Cerebellar nuclear complex (tissue), 1 donor: ENCODE results near the gene CAMTA1.
A peak's percentile ranks its signal among the peaks of the same experiment; 100 is the strongest.

ENCODE experiments used
- DNase-seq, 2 experiments: peaks; one replicate each; lab custom pipeline; 2025; lab: John Stamatoyannopoulos, UW

CAMTA1 gene

GRCh38 chr1:7616076-7616832, 831.0 kb downstream of the CAMTA1 start:
- no peak for DNase-seq

GRCh38 chr1:7616953-7617352, 831.7 kb downstream of the CAMTA1 start:
- DNase-seq = no peak

DNA sequence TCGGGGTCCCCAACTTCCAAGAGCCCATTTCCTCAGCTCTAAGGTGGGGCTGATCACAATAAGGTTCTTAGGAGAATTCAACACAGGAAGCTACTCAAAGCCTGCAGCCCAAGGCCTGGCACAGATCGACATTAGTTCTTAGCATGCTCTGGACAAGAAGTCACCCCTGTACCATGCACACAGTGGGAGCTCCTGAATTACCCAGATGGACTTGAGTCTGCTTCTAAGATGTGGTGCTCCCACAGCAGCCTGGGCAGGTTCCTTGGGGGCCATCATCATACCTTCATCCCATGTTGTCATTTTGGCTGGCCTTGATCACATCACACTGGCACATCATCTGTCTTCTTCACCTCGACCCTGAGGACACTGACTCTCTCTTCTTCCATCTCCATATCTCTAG, 832.6 kb downstream of the CAMTA1 start:
- DNase-seq = no peak

- DNase-seq = no peak
Observed at GRCh38 chr1:7620196-7620595, 834.9 kb downstream of the CAMTA1 start.

GRCh38 chr1:7621334-7622219, 836.3 kb downstream of the CAMTA1 start:
- DNase-seq = no peak

DNA sequence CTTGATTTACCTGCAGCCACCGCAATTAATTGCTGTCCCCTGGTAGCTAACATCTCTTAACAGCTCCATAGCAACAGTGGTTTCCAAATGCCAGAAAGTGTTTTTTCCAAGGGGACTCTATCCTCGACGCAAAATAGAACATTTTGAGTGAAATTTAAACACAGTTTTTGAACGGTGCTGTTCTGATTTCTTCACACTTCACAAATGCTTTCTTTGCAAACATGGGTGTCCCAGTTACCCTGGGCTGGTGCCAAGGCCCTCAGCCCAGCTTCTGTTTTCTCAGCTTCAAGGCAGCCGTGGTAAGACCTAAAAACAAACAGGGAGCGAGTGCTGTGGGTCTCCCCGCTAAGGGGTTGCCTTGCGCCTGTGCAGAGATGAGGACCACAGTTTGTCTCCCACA, 838.6 kb downstream of the CAMTA1 start:
- no peak for DNase-seq

DNA sequence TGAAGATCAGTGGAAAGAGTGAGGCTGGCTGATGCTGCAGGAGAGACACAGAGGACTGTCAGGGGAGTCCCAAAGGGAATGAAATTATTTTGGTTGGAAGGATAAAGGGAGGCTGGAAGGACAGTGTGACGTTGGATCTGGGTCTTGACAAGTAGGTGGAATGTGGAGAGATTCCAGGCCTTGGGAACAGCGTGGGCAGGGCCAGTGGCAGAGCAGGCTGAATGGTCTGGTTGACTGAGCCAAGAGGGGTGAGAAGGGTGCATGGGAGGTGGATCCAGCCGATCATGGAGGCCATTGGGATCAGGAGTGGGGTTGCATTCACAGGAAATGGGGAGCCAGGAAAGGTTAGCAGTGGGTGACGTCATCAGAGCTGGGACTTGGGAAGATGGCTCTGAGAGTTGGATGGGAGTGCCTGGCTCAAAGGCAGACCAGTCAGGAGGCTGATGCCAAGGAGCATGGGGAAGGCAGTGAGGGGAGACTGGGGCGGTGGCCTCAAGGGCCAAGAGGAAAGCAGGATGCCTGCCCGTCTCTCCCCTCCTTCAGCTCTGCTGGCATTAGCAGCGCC, 839.6 kb downstream of the CAMTA1 start:
- DNase-seq = no peak

GRCh38 chr1:7625401-7625800, 840.1 kb downstream of the CAMTA1 start:
- DNase-seq = no peak

GRCh38 chr1:7628273-7628672, 843.0 kb downstream of the CAMTA1 start:
- no peak for DNase-seq

DNA sequence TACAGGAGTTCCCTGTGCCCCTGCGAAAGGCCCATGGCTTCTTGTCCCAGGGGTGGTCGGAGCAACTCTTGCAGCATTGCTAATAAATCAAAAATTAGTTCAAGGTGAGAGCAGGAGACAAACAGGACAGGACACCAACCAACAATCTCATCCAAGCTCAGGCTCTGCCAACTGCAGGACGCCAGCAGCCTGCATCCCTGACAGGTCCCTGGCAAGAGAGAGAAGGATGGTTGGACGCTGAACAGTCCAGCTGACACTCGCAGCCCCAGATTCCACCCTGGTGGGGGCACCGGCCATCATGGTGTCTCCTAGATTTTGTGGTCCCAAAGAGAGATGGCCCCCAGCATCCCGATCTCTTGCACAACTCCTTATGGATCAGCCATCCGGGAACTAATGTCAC, 843.8 kb downstream of the CAMTA1 start:
- peak in 1 of 2 experiments; percentile 51 for DNase-seq

DNA sequence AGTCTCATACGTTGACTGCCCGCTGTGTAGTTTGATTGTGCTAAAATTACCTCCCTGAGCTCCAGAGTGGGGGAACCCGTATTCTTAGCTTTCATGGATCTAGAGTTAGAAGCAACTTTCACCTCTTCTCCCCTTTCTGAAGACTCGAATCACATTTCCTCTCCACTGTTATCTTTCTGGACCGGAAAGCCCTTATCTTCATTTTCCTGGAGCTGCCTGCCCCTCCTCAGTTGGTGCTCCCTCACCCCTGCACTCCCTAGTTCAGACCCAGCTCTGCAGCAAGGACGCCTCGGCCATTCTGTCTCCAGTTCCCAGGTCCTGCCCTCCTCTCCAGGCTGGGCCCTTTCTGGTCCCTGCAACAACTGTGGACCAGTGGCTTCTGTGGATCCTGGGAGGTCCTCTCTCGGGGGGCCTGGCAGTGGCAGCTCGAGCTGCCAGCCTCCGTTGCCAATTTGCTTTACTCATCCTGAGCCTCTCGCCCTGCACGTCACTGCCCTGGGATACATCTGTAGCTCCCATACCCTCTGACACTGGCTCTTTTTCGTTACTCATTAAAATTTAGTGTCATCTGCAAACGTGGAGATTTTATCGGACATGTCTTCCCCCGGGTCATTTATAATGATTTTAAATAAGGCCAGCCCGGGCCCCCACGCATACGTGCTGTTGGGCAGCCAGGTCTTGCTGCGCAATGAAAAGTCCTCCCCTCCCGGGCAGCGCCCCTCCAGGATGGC, 844.4 kb downstream of the CAMTA1 start:
- no peak for DNase-seq

DNA sequence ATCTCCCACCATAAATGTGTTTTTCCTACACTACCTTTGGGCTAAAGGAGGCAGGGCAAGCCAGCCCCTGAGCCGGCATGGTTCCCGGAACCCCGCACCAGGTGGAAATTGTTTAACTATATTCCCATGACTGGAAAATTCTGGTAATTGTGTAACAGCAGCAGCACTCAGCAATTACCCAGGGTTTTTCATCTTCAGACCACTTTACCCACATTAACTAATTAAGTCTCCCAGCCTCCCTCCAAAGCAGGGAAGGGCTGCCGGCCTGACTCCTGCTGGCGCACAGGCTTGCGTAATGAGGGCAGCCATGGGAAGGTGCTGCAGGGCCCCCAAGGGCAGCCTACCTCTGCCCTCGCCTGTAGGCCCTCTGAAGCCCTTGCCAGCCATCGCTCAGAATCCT, 845.1 kb downstream of the CAMTA1 start:
- no peak for DNase-seq

DNA sequence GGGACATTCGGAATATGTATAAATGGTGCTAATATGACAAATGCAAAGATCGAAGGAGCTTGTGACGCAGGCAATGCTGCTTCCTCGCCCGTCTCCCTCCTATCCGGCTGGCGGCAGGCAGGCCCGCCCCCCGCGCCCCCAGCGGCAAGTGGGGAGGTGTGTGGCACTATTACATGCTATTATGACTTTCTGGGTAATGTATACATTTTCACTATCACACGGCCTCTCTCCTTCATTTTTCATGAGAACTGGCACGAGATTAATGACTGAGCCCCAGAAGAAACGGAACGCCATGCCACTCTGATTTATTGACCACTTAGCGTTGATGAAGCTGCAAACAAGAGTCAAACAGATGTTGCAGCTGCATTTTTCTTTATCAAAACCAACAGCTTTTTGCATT, 846.9 kb downstream of the CAMTA1 start:
- DNase-seq = no peak

DNA sequence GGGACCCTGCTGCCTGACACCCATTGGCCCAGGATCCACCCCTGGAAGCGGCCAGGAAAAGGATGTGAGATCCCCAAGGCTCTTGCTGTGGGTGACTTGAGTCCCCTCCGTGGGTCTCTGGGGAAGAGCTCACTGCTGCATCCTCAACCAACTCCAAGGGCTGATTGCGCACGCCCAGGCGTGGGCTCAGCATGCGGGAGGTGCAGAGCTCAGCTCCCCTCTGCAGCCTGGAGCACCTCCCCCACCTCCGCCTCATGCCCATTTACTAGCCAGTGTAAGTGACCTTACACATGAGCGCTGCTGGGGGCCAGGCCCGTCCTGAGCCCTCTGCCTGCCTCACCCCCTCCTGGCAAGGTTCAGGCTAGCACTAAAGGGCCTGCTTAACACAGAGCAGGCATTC, 847.4 kb downstream of the CAMTA1 start:
- no peak for DNase-seq

GRCh38 chr1:7633506-7634245, 848.4 kb downstream of the CAMTA1 start:
- DNase-seq = peak in 1 of 2 experiments; percentile 69

- no peak for DNase-seq
Observed at GRCh38 chr1:7634546-7635240, 849.4 kb downstream of the CAMTA1 start.

DNA sequence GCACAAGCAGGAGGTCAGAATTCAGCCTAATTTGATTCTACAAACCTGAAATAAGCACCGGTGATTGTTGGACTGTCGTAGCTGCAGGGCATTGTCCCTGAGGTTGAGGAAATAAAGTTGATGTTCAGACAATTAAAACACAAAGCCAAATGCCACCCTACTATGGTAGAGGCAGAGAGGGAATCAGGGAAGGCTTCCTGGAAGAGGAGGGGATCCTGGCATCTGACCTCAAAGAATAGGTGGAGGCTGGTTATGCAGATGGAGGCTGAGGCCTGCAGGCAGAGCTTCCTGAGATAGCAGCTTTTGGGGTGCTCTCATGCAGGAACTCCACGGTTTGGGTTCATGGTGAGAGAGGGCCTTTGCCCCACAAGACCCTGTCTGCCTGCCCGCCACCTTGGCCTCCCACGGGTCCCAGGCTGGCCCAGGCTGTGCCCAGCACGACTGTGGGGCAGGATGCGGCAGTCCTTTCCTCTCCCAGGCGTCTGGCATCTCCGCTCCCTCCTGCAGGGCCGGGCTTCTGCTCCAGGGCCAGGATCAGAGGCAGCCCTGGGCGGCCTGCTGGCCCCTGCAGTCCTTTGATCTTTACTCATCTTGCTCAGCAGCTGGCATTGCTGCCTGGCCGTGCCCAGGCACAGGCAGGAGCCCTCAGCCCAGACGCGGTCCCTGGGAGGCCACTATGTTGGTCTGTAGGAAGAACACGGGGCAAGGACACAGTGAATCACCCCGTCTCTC, 851.7 kb downstream of the CAMTA1 start:
- peak; percentile 25 to 31 for DNase-seq

DNA sequence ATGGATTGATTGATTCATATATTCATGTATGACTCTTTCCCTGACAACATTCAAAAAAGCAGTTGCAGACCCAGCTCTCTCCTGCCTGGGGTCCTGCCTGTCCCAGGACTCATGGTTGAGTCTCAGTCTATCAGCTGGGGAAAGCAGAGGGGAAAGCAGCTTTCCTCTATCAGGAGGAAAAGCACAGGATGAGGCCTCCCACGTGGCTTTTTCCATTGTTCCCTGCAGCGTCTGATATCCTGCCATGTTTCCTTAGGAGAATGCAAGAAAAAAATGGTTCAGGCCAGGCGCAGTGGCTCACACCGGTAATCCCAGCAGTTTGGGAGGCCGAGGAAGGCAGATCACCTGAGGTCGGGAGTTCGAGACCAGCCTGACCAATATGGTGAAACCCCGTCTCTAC, 852.8 kb downstream of the CAMTA1 start:
- DNase-seq = no peak

DNA sequence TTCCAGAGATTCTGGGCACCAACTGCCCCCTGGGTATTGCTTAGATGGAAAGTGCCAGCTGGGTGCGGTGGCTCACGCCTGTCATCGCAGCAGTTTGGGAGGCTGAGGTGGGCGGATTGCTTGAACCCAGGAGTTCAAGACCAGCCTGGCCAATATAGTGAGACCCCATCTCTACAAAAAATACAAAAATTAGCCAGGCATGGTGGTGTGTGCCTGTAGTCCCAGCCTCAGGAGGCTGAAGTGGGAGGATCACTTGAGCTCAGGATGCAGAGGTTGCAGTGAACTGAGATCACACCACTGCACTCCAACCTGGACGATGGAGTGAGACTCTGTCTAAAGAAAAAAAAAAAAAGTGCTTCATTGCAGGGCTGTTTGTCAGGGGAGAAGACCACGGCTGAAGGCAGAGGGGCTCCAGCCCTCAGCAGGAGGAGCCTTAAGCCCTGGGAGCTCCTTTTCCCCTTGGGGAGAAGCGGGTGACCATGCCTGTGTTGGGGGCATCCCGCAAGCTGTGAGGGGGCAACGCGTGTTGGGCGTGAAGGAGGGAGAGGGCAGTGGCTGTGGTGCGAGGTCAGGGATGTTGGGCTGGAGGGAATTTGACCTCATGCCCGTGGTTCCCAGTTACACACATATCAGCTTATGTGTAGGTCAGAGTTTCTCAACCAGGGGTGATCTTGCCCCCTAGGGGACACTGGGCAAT, 854.3 kb downstream of the CAMTA1 start:
- DNase-seq = no peak

DNA sequence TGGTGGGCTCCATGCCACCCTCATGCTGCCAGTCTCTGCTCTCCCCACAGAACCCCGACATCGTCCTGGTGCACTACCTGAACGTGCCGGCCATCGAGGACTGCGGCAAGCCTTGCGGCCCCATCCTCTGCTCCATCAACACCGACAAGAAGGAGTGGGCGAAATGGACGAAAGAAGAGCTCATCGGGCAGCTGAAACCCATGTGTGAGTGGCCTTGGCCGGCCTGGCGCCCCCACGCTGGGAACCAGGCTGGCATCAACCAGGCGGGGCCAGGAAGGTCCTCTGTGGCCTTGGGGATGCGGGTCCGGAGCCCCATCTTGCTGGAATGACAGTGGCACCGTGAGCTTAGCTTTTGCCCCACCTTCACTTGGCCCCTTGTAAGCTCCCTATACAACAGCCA, 855.1 kb downstream of the CAMTA1 start:
- no peak for DNase-seq
